HepG2 (cell line): ENCODE results near the gene PRKCZ. TPM values are rescaled to one million over a fixed set of nuclear protein-coding genes. Genes with fewer than 3 reads are reported as not detected.

Source experiments
- ATAC-seq: fragments of 200-7000 bp; cut with Tn5 transposase; 3 replicates; pipeline ENCODE4 v1.9.1; 2020; ENCODE audit warnings: mild to moderate bottlenecking, moderate library complexity
- BruUV-seq: library from RNA; stranded (reverse); fragments of 400-500 nt; replicated peaks from 2 replicates; lab custom pipeline; 2021; lab: Mats Ljungman, UMichigan
- CTCF ChIA-PET: fragments of 300-600 bp; formaldehyde crosslinking; extraction: SDS; loops from one replicate; lab custom pipeline; 2021; ENCODE audit warnings: low total read pairs, inconsistent platforms, low intra/inter-chr PET ratio; lab: Yijun Ruan, JAX
- POLR2A ChIA-PET: fragments of 350-600 bp; sonication (Branson Sonifier 250); formaldehyde crosslinking; loops from one replicate; lab custom pipeline; 2020; ENCODE audit warnings: antibody characterized with exemption, inconsistent platforms; lab: Yijun Ruan, JAX
- DNase-seq: peaks from one replicate; pipeline ENCODE4 v3.0.0-alpha.2; 2015; ENCODE audit warnings: low spot score
- FAIRE-seq: peaks from 3 replicates; lab custom pipeline; 2011; peaks lifted over from hg19 to GRCh38; lab: Jason Lieb, UNC
- H2AFZ ChIP-seq: one replicate; pipeline ENCODE4 v1.6.1; 2011; ENCODE audit warnings: low read length, inconsistent platforms
- H3K27ac ChIP-seq: fragments of 300-600 bp; 3 replicates; pipeline ENCODE4 v1.8.0; 2011; ENCODE audit warnings: mixed run types, mild to moderate bottlenecking, mixed read lengths, low read length, inconsistent platforms; ENCODE audit not compliant: insufficient read depth; ENCODE audit errors: extremely low read length
- H3K27me3 ChIP-seq, 2 experiments: fragments of 200-600 bp in 1 of 2; 2 replicates in 1 of 2; 3 replicates in 1 of 2; pipeline versions ENCODE4 v1.6.0 to v1.8.0; 2011; ENCODE audit warnings: low read length in 2 of 2, mild to moderate bottlenecking in 2 of 2, moderate library complexity in 2 of 2, inconsistent platforms in 1 of 2; ENCODE audit not compliant: insufficient read depth in 2 of 2, control insufficient read depth in 1 of 2
- H3K36me3 ChIP-seq, 2 experiments: fragments of 200-600 bp in 1 of 2; replicated peaks in 1 of 2; 2 replicates in 1 of 2; 3 replicates in 1 of 2; pipeline versions ENCODE4 v1.5.1 to v1.8.0; 2011; ENCODE audit warnings: low read length in 2 of 2, inconsistent platforms in 1 of 2; ENCODE audit not compliant: insufficient read depth in 2 of 2, control insufficient read depth in 1 of 2
- H3K4me1 ChIP-seq: 2 replicates; pipeline ENCODE4 v1.5.1; 2012; ENCODE audit warnings: low read length, inconsistent platforms; ENCODE audit not compliant: insufficient read depth
- H3K4me2 ChIP-seq: 2 replicates; pipeline ENCODE4 v1.6.0; 2011; ENCODE audit warnings: low read depth, low read length, inconsistent platforms
- H3K4me3 ChIP-seq, 3 experiments: fragments of 200-600 bp in 1 of 3; sonication (generic), shearing (Covaris generic) in 1 of 3; replicated peaks in 1 of 3; 2 replicates each; pipeline ENCODE4 v1.5.1; 2011 to 2016; ENCODE audit warnings: low read length in 3 of 3, inconsistent platforms in 2 of 3, low read depth in 2 of 3, mild to moderate bottlenecking in 2 of 3, control low read depth in 1 of 3, mixed read lengths in 1 of 3; ENCODE audit not compliant: insufficient read depth in 1 of 3
- H3K79me2 ChIP-seq: one replicate; pipeline ENCODE4 v1.6.1; 2011; ENCODE audit warnings: low read length, inconsistent platforms; ENCODE audit not compliant: insufficient read depth
- H3K9ac ChIP-seq: 2 replicates; pipeline ENCODE4 v1.6.0; 2011; ENCODE audit warnings: mild to moderate bottlenecking, low read depth, low read length, inconsistent platforms; ENCODE audit not compliant: insufficient read depth
- H3K9me3 ChIP-seq: 2 replicates; pipeline ENCODE4 v1.5.1; 2012; ENCODE audit warnings: mild to moderate bottlenecking, low read length
- H4K20me1 ChIP-seq: 2 replicates; pipeline ENCODE4 v1.6.0; 2011; ENCODE audit warnings: inconsistent platforms, mild to moderate bottlenecking, low read length, moderate library complexity; ENCODE audit not compliant: insufficient read depth
- ATF4 ChIP-seq, 2 experiments: fragments of 450-650 bp in 1 of 2; sonication (generic) in 1 of 2; formaldehyde crosslinking; IDR thresholded peaks; 2 replicates each; pipeline versions ENCODE4 v1.5.0 to v1.8.0; 2020 to 2022; ENCODE audit warnings: mild to moderate bottlenecking in 1 of 2, missing genetic modification reagents in 1 of 2
- ATF7 ChIP-seq, 2 experiments: fragments of 450-650 bp in 1 of 2; sonication (generic) in 1 of 2; formaldehyde crosslinking in 1 of 2; IDR thresholded peaks; 2 replicates each; pipeline versions ENCODE4 v1.4.0 to v1.6.1; 2016 to 2020; ENCODE audit warnings: antibody characterized with exemption in 1 of 2, mild to moderate bottlenecking in 1 of 2, missing genetic modification reagents in 1 of 2
- FOXP4 ChIP-seq: sonication (generic); formaldehyde crosslinking; IDR thresholded peaks from 2 replicates; pipeline ENCODE4 v1.4.0; 2020; ENCODE audit warnings: missing genetic modification reagents
- HES4 ChIP-seq: sonication (generic); formaldehyde crosslinking; IDR thresholded peaks from 2 replicates; pipeline ENCODE4 v1.9.0; 2021; ENCODE audit warnings: mild to moderate bottlenecking, missing genetic modification reagents, borderline replicate concordance
- HNRNPK ChIP-seq: fragments of 200-400 bp; formaldehyde crosslinking; IDR thresholded peaks from 2 replicates; pipeline ENCODE4 v1.6.1; 2018; ENCODE audit warnings: low read length, low read depth, moderate library complexity, mild to moderate bottlenecking; ENCODE audit not compliant: poor library complexity, severe bottlenecking
- HOXD1 ChIP-seq: sonication (generic); formaldehyde crosslinking; IDR thresholded peaks from 2 replicates; pipeline ENCODE4 v1.5.0; 2020; ENCODE audit warnings: missing genetic modification reagents
- IKZF1 ChIP-seq: fragments of 450-650 bp; IDR thresholded peaks from 2 replicates; pipeline ENCODE4 v1.7.1; 2016
- JUNB ChIP-seq: sonication (generic); formaldehyde crosslinking; IDR thresholded peaks from 2 replicates; pipeline ENCODE4 v1.8.0; 2022; ENCODE audit warnings: missing genetic modification reagents, mild to moderate bottlenecking, borderline replicate concordance
- LBX2 ChIP-seq: sonication (generic); formaldehyde crosslinking; IDR thresholded peaks from 2 replicates; pipeline ENCODE4 v1.5.0; 2020; ENCODE audit warnings: missing genetic modification reagents, mild to moderate bottlenecking, borderline replicate concordance
- NPAS2 ChIP-seq: sonication (generic); formaldehyde crosslinking; IDR thresholded peaks from 2 replicates; pipeline ENCODE4 v1.8.0; 2022; ENCODE audit warnings: mild to moderate bottlenecking, missing genetic modification reagents, borderline replicate concordance
- SIN3A ChIP-seq: IDR thresholded peaks from 2 replicates; pipeline ENCODE4 v1.6.1; 2011; ENCODE audit warnings: low read depth, mild to moderate bottlenecking, control low read depth, low read length, borderline replicate concordance
- TFAP4 ChIP-seq: sonication (generic); IDR thresholded peaks from 2 replicates; pipeline ENCODE4 v1.6.1; 2016; ENCODE audit warnings: low read depth, borderline replicate concordance
- ZFYVE20 ChIP-seq: sonication (generic); formaldehyde crosslinking; IDR thresholded peaks from 2 replicates; pipeline ENCODE4 v1.8.0; 2023; ENCODE audit warnings: low read depth, mild to moderate bottlenecking, moderate library complexity, missing genetic modification reagents, borderline replicate concordance
- ZNF207 ChIP-seq: fragments of 450-650 bp; IDR thresholded peaks from 2 replicates; pipeline ENCODE4 v1.6.1; 2016; ENCODE audit warnings: antibody characterized with exemption, borderline replicate concordance
- ZNF282 ChIP-seq: fragments of 450-650 bp; IDR thresholded peaks from 2 replicates; pipeline ENCODE4 v1.6.1; 2018; ENCODE audit not compliant: partially characterized antibody
- ZNF589 ChIP-seq: sonication (generic); formaldehyde crosslinking; conservative IDR thresholded peaks from 2 replicates; pipeline ENCODE4 v1.8.0; 2022; ENCODE audit warnings: mild to moderate bottlenecking, moderate library complexity, missing genetic modification reagents
- ZNF614 ChIP-seq: IDR thresholded peaks from 2 replicates; pipeline ENCODE4 v1.6.1; 2018; ENCODE audit warnings: missing biosample characterization, missing genetic modification reagents, inconsistent platforms, borderline replicate concordance
- ZNF674 ChIP-seq: sonication (generic); formaldehyde crosslinking; IDR thresholded peaks from 2 replicates; pipeline ENCODE4 v1.5.0; 2020; ENCODE audit warnings: low read depth, mild to moderate bottlenecking, missing genetic modification reagents
- WGBS: methylation state at CpG from one replicate; pipeline ENCODE4 v1.1.6; 2017; ENCODE audit warnings: low lambda C conversion rate; 5-methylcytosine and 5-hydroxymethylcytosine counted together
- in situ Hi-C: cut with HindIII; loops from 2 replicates; pipeline ENCODE4 v1.10.0; 2017; ENCODE audit warnings: low pct_unique_long_range_greater_than_20kb; ENCODE audit not compliant: extremely low pct_ligation_motif_present
- intact Hi-C: fragments of 100-400 bp; cut with micrococcal nuclease; formaldehyde crosslinking; loops from one replicate; pipeline ENCODE4 v1.10.0; 2022; ENCODE audit not compliant: unreplicated experiment
- polyA plus RNA-seq, 8 experiments: library from polyadenylated mRNA; depleted of rRNA in 3 of 8; stranded (reverse) in 7 of 8; unstranded in 1 of 8; fragments of >200 nt; fragmentation: Illumina TruSeq in 4 of 8; extraction: Trizol in 4 of 8; gene quantifications; 2 replicates each; pipeline versions ENCODE4 v1.2.1 to v1.2.3, GENCODE V29; 2011 to 2016; ENCODE audit warnings: low read depth in 4 of 8, missing spikeins in 1 of 8, mixed read lengths in 1 of 8; ENCODE audit not compliant: insufficient read depth in 1 of 8
- total RNA-seq, 5 experiments: library from RNA; depleted of rRNA; stranded (reverse); fragments of >200 nt; fragmentation: Illumina TruSeq; extraction: Trizol; gene quantifications; 2 replicates each; pipeline ENCODE4 v1.2.3, GENCODE V29; 2016; ENCODE audit warnings: low read depth in 1 of 5

PRKCZ gene
- total and polyA plus RNA-seq, 2 of the 13 experiments (the other 11 are each of a cell fraction or from before 2014, with no cell fraction given), result 34.7 to 85.2 TPM

- ChIA-PET CTCF (no interaction called here), POLR2A (no interaction called here)
- in situ Hi-C loops (no loop called here), intact Hi-C loops (no loop called here)
- Histone ChIP-seq H4K20me1 (peaks cover 3% of the 10 kb centered on the region; the same call in 1 of the 2 replicates), H3K79me2 (peaks cover 7% of the 10 kb centered on the region), H3K4me2 (no peak overlapping the region), H3K9ac (no peak overlapping the region), H3K36me3 (peaks cover 39 to 85% of the 10 kb centered on the region in 2 experiments), H3K9me3 (no peaks in the 10 kb centered on the region), H3K4me3 (no peak overlapping the region), H3K27ac (no peak overlapping the region), H3K27me3 (no peaks in the 10 kb centered on the region), H2AFZ (no peak overlapping the region), H3K4me1 (no peaks in the 10 kb centered on the region)
- ATAC-seq (no peak), FAIRE-seq (no peak), DNase-seq (no peak)
- WGBS, result 97% methylated on average over 10 of the region's 10 CpGs
- no TSS peak for BruUV-seq
- TF ChIP-seq FOXP4 (CRISPR knock-in tag) (no peak), ZNF282 (peak; percentile 11), ATF4 (CRISPR knock-in tag; IDR thresholded peaks at IDR 0.05) (no peak), ZNF614 (CRISPR knock-in tag) (no peak), HES4 (CRISPR knock-in tag) (no peak), HNRNPK (no peak), TFAP4 (no peak), ZNF207 (peak; percentile 68; the same call in 1 of the 2 replicates), ZNF589 (CRISPR knock-in tag) (no peak), JUNB (CRISPR knock-in tag) (0 out of 2 replicates have a peak, but pooled peaks have one; percentile 40), ZFYVE20 (no peak), ZNF674 (no peak), IKZF1 (peak; percentile 44; the same call in 1 of the 2 replicates), ATF7 (IDR thresholded peaks at IDR 0.05) (peak; percentile 49; the same call in 1 of the 2 replicates), ATF7 (CRISPR knock-in tag; IDR thresholded peaks at IDR 0.05) (no peak), NPAS2 (CRISPR knock-in tag) (no peak), HOXD1 (CRISPR knock-in tag) (no peak), LBX2 (no peak), SIN3A (no peak)
Measured at GRCh38 chr1:2155147-2155598, 105.0 kb downstream of the PRKCZ start.
